ENCODE data around the gene OR13G1. TPM values are rescaled to one million over a fixed set of nuclear protein-coding genes. Genes with fewer than 3 reads are reported as not detected.

OR13G1 gene, protein sequence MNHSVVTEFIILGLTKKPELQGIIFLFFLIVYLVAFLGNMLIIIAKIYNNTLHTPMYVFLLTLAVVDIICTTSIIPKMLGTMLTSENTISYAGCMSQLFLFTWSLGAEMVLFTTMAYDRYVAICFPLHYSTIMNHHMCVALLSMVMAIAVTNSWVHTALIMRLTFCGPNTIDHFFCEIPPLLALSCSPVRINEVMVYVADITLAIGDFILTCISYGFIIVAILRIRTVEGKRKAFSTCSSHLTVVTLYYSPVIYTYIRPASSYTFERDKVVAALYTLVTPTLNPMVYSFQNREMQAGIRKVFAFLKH
- not detected in 2 replicates for total RNA-seq

DNA sequence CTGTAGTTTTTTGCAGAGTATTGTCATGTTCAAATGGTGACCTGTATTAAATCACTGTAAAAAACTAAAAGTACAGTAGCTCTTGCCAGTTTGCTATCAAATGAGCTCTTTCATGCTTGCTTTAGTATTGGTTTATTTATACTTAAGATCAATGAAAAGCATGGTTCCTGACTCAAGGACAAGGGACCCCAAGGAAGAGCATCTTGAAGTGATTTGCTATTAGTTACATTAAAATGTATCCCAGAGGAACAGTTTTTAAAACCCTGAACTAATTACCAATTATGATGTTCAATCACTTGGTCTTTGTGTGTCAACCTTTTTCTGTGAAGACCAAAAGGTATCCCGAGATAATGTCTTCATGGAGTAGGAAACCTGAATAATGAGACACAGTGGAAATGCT is at the start of gene OR13G1:
Gene OR13G1, minus strand, starts transcription at position 101 of the 400 bp plus-strand sequence. CDS start 6,698 bp downstream, outside the sequence.

DNA sequence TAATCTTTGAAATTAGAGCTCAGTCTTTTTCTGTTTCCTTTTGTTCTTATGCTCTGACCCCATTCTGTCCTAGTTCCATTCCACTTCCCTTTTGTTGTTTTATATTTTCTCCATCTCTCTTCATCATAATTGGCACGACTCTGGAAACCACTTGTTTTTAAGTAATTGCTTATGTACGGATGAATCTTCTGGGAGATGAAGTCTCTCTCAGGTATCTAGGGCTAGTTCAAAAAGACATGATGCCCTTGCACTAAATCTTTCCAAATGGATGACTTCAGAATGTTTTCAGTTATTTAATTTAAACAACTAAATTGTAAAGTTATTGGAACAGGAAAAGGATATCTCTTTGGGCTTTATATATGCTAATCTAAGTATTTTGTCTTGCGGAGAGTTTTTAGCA is 37.0 kb upstream of the OR13G1 start, which contains the start of gene OR6F1:
Gene OR6F1, minus strand, starts transcription at position 101 of the 400 bp plus-strand sequence. CDS start 3,891 bp downstream, outside the sequence.

Other genes with a start within 250 kb of the OR13G1 start
- gene OR2B11, start 221.6 kb downstream of the OR13G1 start, total RNA-seq, result not detected in 2 replicates
- gene OR2C3, start 143.3 kb downstream of the OR13G1 start, total RNA-seq, result not detected in 2 replicates
- gene GCSAML, start 130.6 kb downstream of the OR13G1 start, total RNA-seq, result not detected in 2 replicates
- not detected in 2 replicates for gene OR2G2, start 91.4 kb downstream of the OR13G1 start, total RNA-seq
- not detected in 2 replicates for gene OR2G3, start 74.2 kb downstream of the OR13G1 start, total RNA-seq
- gene OR6F1, start 36.9 kb upstream of the OR13G1 start, total RNA-seq, result not detected in 2 replicates
- gene OR14K1, start 58.9 kb upstream of the OR13G1 start, total RNA-seq, result not detected in 2 replicates
- not detected in 2 replicates for gene OR14A2, start 68.4 kb upstream of the OR13G1 start, total RNA-seq
- gene OR1C1, start 80.8 kb upstream of the OR13G1 start, total RNA-seq, result not detected in 2 replicates
- gene OR14A16, start 144.4 kb upstream of the OR13G1 start, total RNA-seq, result not detected in 2 replicates
- not detected in 2 replicates for gene OR11L1, start 162.2 kb upstream of the OR13G1 start, total RNA-seq
- 0.07 TPM in 1 of 2 replicates, not detected in the other for gene TRIM58, start 177.4 kb upstream of the OR13G1 start, total RNA-seq
- gene OR2W3, start 215.8 kb upstream of the OR13G1 start, total RNA-seq, result not detected in 2 replicates
- gene OR2T8, start 240.5 kb upstream of the OR13G1 start, total RNA-seq, result not detected in 2 replicates
- gene OR2AJ1, start 245.2 kb upstream of the OR13G1 start, total RNA-seq, result not detected in 2 replicates